Measurements from ENCODE around the gene NAA60. TPM values are rescaled to one million over a fixed set of nuclear protein-coding genes. Genes with fewer than 3 reads are reported as not detected.
"Not testable (repeated sequence)": the region's sequence is repeated elsewhere in the genome, so short reads cannot be mapped to it uniquely, and the experiment has no call there.

Gene NAA60
- total RNA-seq, 1 donor from 2014 or later, result 11.8 TPM

DNA sequence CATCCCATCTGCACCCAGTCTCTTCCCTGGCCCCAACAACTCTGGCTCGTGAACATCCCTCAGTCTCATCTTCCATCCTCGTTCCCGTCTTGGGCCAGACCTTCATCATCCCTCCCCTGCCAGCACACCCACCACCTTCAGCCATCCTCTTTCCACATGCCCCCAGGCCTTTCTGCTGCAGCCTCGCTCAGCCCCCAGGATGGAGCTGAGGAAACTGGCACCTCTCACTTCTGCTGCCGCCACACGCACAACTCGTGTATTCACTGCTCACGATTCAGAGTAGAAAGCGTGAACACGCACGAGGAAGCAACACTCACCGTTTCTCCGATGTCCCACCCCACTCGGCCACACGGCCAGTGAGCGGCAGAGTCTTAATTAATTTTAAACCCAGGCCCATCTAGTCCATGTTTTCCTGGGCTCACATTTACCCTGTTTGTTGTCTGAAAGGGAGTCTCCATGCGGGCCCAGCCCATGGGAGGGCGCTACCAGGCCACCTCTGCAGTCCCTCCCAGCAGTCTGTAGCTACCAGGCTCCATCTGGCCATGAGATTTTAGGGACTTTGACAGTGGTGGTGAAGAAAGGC lies 39.3 kb downstream of the NAA60 start:
- DNase-seq (ENCODE audit: low read depth, low spot score), result no peak

DNA sequence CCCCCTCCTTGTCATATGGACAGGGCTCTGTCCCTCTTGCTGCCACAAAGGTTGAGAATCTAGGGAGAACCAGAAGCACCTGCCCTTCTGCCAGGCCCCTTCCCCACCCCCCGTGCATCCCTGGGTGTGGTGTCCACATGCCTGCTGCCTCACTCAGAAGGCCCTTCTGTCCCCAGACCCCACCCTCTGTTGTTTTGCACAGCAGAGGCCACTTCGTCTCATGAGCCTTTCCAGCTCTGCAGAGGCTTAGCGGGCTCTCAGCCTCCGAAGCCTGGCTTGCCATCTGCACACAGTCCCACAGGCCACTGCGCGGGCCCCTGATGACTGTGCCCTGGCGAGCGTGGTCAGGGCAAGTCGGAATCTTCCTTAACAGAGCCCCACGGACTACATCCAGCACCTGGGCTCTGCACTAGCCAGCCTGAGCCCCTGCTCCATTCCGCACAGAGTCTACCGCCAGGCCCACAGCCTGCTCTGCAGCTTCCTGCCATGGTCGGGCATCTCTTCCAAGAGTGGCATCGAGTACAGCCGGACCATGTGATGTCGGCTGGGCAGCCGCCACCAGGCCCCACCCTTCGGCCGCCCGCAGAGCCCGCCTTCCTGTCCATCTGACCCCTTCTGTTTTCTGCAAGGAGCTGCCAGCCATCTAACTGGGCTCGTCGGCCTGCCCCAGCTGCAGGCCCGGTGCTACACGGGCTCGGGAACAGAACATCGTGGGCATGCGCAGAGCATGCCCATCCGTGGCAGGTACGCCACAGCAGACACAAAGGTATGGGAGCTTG lies 41.0 kb downstream of the NAA60 start:
- DNase-seq (ENCODE audit: low read depth, low spot score), result no peak

DNA sequence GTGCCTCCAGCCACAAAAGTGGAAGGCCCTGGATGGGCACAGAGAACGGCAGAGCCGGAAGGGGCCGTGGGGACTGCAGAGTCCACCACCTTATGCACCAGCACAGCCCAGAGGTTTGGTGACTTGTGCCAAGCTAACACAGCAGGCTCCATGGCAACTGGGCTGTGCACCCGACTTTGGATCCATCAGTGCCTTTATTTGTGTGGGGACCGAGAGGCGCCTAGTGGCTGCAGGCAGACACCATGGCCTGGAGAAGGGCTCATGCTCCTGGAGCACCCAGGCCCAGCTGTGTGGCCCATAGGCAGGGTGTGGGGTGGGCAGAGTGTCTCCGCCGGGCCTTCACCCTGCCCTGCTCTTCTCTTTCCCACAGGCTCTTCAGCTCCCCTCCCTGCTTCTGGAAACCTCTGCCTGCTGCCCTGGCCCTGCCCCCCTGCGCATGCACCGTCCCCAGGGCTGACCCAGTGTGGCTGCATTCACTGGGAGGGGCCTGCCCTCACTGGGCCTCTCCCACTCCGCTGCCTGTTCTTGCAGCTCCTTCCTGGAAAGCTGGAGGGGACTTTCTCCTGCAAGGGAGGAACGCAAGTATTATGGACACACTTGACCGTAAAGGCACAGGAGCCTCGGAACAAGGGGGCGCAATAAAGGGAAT lies 41.7 kb downstream of the NAA60 start:
- DNase-seq (ENCODE audit: low read depth, low spot score), result no peak

DNA sequence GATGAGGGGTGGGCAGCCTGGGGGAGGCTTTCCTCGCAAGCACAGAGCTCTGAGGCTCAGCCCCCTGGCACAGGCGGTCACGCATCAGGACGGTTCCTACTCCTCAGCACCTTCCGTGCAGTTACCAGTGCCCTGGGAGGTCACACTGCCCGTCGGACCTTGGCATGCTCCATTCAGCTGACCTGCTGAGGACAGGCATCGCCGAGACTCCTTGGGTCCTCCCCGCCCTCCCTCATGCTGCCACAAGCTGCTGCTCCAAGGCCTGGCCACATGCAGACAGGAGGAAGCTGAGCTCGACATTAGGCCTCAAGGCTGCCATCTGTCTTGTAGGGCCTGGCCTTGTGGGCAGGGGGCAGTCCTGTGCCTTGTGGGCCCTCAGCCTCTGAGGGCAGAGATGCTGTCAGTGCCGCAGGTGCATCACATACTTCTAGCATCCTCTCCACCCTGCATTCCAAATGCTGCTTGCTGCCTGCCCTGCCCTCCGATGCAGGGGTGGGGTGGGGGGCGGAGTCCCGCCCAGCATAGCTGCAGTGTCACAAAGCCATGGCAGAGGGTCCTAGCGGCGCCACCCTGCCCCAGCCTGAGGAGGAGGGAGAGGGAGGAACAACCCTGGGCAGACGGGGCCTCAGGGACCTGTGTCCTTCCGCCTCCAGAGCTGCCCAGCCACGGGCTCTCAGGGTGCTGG lies 42.5 kb downstream of the NAA60 start:
- DNase-seq (ENCODE audit: low read depth, low spot score), result no peak

DNA sequence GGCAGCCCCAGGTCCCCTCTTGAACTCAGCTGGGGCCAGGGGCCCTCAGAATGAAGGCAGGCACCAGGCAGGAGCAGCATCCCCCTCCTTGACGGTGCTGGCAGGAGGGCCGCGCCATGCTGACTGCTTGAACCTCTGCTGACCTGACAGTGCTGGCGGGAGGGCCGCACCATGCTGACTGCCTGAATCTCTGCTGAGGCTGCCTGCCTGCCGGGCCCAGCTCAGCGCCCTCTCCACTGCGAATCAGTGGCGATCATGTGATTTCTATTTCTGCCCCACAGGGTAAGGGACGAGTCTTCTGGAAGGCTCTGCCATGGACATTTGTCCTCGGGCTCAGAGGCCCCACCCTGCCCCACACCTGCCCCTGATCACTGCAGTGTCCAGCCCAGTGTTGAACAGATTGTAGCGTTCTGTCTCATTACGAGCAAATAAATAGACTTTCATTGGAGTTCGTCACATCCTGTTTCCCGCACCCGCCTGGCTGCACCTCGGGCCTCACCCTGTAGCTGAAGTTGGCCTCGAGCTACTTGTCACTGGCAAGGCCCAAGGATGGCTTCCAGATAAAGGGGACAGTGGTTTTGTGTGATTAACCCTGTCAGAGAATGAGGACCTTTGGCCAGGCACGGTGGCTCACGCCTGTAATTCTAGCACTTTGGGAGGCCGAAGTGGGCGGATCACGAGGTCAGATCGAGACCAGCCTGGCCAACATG lies 43.2 kb downstream of the NAA60 start:
- no peak for DNase-seq (ENCODE audit: low read depth, low spot score)

DNA sequence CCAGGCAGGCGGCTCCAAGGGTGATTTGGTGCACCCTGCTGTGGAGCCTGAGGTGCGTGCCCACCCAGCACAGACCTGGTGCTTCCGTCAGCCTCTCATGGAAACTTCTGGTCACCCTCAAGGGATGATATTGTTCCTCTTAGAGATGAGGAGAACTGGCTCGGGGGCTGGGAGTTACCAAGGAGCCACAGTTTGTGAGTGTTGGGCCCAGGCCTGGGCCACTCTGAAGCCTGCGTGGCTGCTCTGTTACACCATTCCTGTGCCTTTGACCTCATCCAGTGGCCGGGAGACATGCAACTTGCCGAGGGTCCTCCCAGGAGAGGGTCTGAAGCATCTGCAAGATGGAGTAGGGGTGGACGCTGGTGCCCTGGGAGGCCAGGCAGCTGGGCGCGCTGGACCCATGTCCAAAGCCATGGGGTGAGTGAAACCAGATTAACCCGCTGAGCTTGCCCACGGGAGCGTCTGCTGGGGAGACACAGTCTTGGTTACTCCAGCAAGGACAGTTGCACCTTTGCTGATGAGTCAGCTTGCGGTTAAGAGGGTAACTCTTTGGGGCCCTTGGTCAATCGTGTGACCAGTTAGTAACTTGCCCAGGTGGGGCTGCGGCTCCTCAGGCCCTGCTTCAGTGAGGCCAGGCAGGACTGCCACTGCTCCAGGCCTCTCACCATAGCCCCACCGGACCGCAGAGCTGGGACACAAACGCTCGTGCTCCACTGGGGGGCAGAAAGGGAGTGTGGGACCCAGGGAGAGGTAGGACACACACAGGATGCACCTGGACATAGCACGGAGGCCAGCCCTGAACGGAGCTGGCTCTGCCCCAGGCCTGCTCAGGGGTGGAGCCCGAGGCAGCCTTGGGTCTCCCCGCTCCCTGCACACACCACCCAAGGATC lies 44.3 kb downstream of the NAA60 start:
- no peak for DNase-seq (ENCODE audit: low read depth, low spot score)

DNA sequence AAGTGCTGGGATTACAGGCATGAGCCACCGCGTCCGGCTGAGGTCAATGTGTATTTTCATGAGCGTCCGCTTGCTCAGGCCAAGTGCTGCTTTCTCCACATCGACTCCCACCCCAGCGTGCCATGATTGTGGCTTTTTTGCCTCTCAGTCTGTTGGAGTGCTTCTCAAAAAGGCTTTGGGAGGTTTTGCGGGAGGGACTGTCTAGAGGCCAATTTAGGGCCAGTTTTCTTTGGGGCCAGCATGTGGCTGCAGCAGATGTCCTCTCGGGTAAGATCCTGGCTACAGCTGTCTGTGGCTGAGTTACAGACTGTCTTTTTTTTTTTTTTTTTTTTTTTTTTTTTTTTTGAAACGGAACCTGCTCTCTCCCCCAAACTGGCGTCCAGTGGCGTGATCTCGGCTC lies 45.3 kb downstream of the NAA60 start:
- DNase-seq (ENCODE audit: low read depth, low spot score), result no peak

DNA sequence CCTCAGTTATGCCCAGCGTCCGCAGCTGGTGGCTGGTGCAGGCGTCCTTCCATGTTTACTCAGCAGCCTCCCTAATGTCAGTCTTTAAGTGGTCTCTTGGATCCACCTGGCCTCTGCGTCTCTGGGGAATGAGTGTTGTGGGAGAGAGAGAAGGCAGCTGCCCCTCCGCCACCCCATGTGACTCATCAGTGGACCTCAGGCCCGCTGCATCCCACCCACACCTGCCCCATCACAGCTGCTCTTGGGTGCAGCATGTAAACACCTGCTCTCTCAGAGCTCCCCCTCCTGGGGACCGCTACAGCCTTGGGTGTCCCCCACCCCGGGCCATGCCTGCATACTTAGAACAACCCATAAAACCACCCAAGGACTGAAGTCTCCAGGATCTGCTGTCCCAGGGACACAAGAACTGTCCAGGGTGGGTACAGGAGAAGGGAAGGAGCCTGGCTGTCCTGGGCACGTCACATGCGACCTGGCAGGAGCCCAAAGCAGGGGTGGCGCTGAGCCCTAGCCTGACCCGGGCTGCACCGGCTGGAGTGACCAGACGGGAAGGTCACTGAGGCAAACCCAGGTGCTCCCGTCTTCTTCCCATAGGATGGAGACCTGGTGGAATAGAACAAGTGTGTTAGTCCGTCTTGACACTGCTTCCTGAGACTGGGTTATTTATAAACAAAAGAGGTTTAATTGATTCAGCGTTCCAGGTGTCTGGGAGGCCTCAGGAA lies 47.6 kb downstream of the NAA60 start:
- no peak for DNase-seq (ENCODE audit: low read depth, low spot score)

DNA sequence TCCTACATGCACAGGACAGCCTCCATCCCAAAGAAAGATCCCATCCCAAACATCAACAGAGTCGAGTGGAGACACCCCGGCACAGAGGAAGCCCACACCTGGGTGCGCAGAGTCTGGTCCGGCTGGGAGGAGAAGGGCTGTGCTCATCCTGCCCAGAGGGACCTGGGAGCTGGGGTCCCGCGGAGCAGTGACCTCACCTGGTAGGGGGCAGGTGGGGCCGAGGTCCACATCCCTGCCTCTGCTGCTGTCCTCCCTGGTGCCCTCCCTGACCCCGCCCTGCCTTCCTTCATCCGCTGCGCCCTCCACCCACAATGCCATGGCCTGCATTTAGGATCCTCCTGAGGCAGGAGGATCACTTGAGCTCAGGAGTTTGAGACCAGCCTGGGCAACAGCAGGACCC lies 48.9 kb downstream of the NAA60 start:
- no peak for DNase-seq (ENCODE audit: low read depth, low spot score)

DNA sequence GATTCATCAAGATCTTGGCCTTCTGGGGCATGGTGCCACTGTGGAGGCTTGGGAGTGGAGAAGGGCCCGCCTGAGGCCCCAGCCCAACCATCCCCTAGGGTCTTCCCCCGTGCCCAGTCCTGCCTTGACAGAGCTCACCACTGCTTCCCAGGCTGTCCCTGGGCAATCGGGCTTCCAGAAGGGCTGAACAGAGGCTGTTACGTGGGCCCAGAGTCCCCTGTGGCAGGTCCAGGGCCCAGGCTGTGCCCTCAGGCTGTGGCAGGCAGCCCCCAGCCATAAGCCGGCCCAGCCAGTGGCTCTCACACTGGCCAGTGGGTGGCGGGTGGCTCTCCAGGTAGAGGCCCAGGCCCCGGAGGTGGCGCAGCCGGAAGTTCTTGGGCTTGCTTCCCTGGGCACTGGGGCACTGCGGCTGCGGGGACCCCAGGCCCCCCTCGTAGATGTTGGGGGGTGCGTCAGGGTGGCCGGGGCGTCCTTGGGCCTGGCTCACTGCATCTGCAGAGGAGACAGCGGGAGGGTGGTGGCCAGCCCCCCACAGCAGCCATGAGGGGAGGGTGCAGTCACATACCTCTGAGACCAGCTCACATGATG lies 51.0 kb downstream of the NAA60 start:
- no peak for DNase-seq (ENCODE audit: low read depth, low spot score)

DNA sequence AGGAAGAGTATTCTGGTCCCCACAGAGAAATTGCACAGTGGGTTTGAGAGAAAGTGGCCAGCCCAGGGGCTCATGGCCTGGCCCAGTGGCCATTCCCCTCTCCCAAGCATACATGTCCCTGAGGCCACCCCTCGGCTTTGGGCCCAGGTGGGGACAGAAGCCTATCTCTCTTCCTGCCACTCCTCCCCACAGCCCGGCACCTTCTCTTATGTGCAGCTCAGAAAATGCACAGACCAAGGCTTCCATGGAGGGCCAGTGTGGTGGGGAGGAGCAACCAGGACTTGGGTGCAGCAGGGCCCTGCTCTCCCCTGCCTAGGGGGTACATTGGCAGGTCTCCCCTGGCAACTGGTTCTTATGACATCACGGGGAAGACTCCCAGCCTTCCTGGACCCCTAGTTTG lies 51.7 kb downstream of the NAA60 start, which contains the start of gene C16orf90:
C16orf90 (minus strand) TSS at position 314 of the 400 bp plus-strand sequence; CDS start at position 246, 68 bp downstream.
- no peak for DNase-seq (ENCODE audit: low read depth, low spot score)

DNA sequence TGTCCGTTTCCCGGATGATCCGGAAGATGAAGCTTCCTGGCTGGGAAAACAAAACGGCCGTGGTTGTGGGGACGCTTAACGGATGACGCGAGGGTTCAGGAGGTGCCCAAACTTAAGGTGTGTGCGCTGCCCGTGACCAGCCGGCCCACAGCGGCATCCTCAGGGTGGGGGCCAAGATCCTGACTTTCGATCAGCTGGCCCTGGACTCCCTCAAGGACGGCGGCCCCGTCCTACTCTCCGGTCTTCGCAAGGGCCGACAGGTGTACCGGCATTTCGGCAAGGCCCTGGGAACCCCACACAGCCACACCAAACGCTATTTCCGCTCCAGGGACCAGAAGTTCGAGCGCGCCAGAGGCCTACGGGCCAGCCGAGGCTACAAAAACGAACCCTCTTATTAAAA lies 52.9 kb downstream of the NAA60 start:
- DNase-seq (ENCODE audit: low read depth, low spot score), result no peak

DNA sequence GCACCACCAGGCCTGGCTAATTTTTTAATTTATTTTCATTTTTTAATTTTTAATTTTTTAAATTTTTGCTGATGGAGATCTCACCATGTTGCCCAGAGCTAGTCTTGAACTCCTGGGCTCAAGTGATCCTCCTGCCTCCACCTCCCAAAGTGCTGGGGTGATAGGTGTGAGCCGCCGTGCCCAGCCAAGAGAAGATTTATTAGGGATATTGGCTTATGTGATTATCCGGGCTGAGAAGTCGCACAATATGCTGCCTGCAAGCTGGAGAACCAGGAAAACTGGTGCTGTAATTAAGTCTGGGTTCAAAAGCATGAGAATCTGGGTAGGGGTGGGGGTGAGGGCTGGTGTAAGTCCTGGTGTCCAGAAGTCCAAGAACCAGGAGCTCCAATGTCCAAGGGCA lies 54.3 kb downstream of the NAA60 start:
- DNase-seq (ENCODE audit: low read depth, low spot score), result no peak

DNA sequence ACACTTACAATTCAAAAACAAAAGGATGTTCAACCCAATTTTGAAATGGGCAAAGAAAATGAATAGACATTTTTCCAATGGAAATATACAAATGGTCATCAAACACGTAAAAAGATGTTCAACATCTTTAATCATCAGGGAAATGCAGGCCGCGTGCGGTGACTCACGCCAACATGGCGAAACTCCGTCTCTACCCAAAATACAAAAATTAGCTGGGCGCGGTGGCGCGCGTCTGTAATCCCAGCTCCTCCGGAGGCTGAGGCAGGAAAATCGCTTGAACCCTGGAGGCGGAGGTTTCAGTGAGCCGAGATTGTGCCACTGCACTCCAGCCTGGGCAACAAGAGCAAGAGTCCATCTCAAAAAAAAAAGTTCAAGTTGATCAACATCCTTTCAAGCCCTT lies 55.5 kb downstream of the NAA60 start:
- no peak for DNase-seq (ENCODE audit: low read depth, low spot score)

DNA sequence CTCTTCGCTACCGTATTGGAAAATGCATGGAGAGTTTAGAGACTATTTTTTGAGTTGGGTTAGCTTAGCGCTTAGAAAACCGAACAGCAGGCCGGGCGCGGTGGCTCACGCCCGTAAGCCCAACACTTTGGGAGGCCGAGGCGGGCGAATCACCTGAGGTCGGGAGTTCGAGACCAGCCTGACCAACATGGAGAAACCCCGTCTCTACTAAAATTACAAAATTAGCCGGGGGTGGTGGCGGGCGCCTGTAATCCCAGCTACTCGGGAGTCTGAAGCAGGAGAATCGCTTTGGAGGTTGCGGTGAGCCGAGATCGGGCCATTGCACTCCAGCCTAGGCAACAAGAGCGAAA lies 57.9 kb downstream of the NAA60 start:
- not testable (repeated sequence) for DNase-seq (ENCODE audit: low read depth, low spot score)

DNA sequence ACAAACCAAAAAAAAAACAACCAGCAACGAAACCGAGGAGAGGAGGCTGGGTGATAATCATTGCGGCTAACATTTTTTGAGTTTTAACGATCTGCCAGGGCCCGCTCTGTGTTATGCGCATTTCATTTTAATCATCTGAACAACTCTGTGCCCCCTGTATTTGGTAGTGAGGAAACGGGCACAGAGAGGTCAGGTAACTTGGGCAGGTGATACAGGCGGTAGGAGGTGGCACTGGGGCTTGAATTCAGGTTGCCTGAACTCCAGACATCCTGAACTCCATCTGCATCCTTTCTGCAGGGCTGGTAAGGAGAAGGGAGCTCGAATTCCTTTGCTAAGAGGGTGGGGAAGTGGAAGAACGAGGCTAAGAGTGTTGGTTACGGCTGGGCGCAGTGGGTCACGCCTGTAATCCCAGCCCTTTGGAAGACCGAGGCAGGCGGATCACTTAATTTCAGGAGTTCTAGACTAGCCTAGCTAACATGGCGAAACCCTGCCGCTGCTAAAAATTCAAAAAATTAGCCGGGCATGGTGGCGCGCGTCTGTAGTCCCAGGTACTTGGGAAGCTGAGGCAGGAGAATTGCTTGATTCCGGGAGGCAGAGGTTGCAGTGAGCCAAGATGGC lies 58.4 kb downstream of the NAA60 start:
- DNase-seq (ENCODE audit: low read depth, low spot score), result no peak

DNA sequence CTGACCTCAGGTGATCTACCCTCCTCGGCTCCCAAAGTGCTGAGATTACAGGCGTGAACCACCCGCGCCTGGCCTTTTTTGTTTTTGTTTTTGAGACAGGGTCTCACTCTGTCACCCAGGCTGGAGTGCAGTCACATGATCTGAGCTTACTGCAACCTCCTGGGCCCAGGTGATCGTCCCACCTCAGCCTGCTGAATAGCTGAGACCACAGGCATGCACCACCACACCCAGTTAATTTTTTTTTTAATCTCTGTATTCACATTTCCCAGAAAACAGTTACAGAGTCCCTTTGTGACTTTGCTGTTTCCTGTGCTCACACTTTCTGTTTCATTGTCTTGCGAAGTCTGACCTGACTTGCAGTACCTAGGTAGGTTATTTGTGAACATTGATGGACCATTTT lies 60.0 kb downstream of the NAA60 start:
- DNase-seq (ENCODE audit: low read depth, low spot score), result no peak

DNA sequence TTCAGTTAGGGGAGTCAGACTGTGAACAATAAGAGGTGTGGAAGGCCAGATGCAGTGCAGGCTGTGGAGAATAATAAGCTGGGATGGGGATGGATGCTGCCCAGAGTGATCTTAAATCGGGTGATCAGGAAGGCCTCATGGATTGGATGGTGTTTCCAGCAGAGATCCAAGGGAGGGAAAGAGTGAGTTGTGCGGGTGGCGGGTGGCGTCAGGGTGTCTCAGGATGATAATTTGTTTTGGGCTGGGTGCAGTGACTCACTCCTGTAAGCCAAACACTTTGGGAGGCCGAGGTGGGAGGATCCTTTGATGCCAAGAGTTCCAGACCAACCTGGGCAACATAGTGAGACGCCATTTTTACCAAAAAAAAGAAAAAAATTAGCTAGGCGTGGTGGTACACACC lies 65.3 kb downstream of the NAA60 start:
- DNase-seq (ENCODE audit: low read depth, low spot score), result no peak

DNA sequence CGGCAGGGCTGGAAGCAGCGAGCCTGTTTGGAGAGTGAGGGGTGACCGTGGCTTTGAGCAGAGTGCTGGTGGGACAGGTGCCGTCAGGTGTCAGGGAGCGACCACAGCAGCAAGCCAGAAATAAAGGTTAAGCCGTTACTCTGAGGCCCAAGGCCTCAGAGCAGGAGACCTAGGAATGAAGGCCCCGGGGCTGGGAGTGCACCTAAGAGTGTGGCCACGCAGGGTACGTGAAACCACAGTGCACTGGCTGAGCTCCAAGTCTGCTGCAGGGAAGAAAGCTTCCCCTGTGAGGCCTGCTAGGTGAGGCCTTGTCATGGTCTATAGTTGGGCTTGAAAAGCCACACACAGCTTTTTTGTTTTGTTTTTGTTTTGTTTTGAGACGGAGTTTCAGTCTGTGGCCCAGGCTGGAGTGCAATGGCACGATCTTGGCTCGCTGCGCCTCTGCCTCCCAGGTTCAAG lies 66.0 kb downstream of the NAA60 start:
- DNase-seq (ENCODE audit: low read depth, low spot score), result no peak

All from pulmonary artery endothelial cell (primary cell).